Transverse colon (tissue), 3 donors: Measurements from ENCODE around the gene TMEM117.

ENCODE experiments used
- POLR2A ChIP-seq: fragments of 450-650 bp; IDR thresholded peaks from one replicate; pipeline ENCODE4 v1.6.1; 2016; ENCODE audit warnings: antibody characterized with exemption, mild to moderate bottlenecking, moderate library complexity
- POLR2AphosphoS5 ChIP-seq, 3 donors: sonication (generic); formaldehyde crosslinking; IDR thresholded peaks; one replicate each; pipeline ENCODE4 v1.6.1; 2016; ENCODE audit warnings: antibody characterized with exemption in 3 of 3

- no peak for TF ChIP-seq POLR2A
- TF ChIP-seq POLR2AphosphoS5 (IDR thresholded peaks at IDR 0.05), result no peak
Measured at GRCh38 chr12:44367136-44367535, 531.3 kb downstream of the TMEM117 start.
